Urinary bladder (tissue), 4 donors: ENCODE measurements around the gene ING5. TPM values are rescaled to one million over a fixed set of nuclear protein-coding genes. Genes with fewer than 3 reads are reported as not detected.

Experiments used
- DNase-seq: peaks from one replicate; pipeline ENCODE4 v3.0.0-alpha.2; 2015; ENCODE audit errors: extremely low spot score
- H3K27ac ChIP-seq: one replicate; pipeline ENCODE4 v1.5.1; 2013; ENCODE audit warnings: low read depth, mild to moderate bottlenecking, moderate library complexity
- H3K36me3 ChIP-seq: one replicate; pipeline ENCODE4 v1.6.1; 2013; ENCODE audit warnings: mild to moderate bottlenecking, moderate library complexity; ENCODE audit not compliant: insufficient read depth
- H3K4me1 ChIP-seq: one replicate; pipeline ENCODE4 v1.6.1; 2013; ENCODE audit warnings: mild to moderate bottlenecking, moderate library complexity; ENCODE audit not compliant: insufficient read depth
- H3K4me3 ChIP-seq: one replicate; pipeline ENCODE4 v1.5.1; 2013; ENCODE audit warnings: low read depth, low read length
- WGBS: extraction: QIAGEN DNeasy Blood & Tissue Kit; methylation state at CpG from one replicate; pipeline ENCODE4 v1.1.7; 2013; 5-methylcytosine and 5-hydroxymethylcytosine counted together
- polyA plus RNA-seq: library from polyadenylated mRNA; stranded (reverse); fragments of 200-250 nt; gene quantifications from one replicate; pipeline ENCODE4 v1.2.3, GENCODE V29; 2013
- total RNA-seq: library from RNA; depleted of rRNA; stranded (reverse); fragments of >200 nt; gene quantifications from one replicate; pipeline ENCODE4 v1.2.3, GENCODE V29; 2014
- donor health status: healthy with polysubstance abuse.
- donor health status: healthy.

Gene ING5
- total and polyA plus RNA-seq, 2 donors: 32.9 to 39.3 TPM

DNA sequence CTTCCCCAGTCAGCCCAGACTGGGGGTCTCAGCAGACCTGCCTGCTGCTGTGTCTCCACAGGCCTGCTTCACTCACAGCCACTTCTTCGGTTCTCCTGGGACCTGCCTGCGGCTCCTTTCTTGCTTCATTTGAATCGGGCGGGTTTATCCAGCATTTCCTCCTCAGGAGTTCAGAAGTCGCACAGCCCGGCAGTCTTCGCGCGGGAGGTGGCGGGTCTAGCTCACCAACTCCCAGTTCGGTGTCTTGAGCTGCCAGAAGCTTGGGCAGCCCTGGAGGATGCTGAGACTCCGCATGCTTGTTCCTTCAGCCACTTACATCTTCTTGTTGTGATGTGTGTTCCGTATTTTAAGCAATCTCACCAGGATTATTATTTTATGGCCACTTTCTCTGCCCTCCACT lies 43.4 kb downstream of the ING5 start:
- H3K36me3 ChIP-seq: no peaks in the 10 kb centered on the region
- no peak overlapping the region for H3K27ac ChIP-seq
- H3K4me3 ChIP-seq: no peak overlapping the region
- no peaks in the 10 kb centered on the region for H3K4me1 ChIP-seq
- DNase-seq: no peak
- WGBS: 96% methylated on average over 13 of the region's 13 CpGs

DNA sequence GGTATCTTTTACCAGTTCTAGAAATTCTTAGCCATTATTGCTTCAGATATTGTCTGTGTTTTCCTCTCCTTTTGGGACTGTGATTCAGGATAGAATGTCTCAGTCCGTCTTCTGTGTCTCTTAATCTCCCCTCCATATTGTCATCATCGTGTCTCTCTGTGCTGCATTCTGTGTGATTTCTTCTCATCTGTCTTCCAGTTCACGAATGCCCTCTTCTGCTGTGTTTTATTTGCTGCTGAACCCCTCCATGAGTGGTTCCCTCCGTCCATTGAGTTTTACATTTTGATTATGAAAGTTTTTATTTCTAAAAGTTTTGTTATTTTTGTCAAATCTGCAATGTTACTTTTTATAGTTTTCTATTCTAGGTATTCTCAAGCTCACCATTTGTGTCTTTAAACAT lies 44.2 kb downstream of the ING5 start:
- Histone ChIP-seq H3K36me3 (no peaks in the 10 kb centered on the region), H3K4me3 (no peak overlapping the region), H3K4me1 (no peaks in the 10 kb centered on the region), H3K27ac (no peak overlapping the region)
- WGBS: 96% methylated on average over 4 of the region's 4 CpGs
- DNase-seq: no peak

GRCh38 chr2:241748468-241749256 lies 46.8 kb downstream of the ING5 start:
- Histone ChIP-seq H3K4me1 (no peaks in the 10 kb centered on the region), H3K4me3 (no peak overlapping the region), H3K27ac (no peak overlapping the region), H3K36me3 (no peaks in the 10 kb centered on the region)
- DNase-seq: no peak
- 94% methylated on average over 32 of the region's 32 CpGs for WGBS

DNA sequence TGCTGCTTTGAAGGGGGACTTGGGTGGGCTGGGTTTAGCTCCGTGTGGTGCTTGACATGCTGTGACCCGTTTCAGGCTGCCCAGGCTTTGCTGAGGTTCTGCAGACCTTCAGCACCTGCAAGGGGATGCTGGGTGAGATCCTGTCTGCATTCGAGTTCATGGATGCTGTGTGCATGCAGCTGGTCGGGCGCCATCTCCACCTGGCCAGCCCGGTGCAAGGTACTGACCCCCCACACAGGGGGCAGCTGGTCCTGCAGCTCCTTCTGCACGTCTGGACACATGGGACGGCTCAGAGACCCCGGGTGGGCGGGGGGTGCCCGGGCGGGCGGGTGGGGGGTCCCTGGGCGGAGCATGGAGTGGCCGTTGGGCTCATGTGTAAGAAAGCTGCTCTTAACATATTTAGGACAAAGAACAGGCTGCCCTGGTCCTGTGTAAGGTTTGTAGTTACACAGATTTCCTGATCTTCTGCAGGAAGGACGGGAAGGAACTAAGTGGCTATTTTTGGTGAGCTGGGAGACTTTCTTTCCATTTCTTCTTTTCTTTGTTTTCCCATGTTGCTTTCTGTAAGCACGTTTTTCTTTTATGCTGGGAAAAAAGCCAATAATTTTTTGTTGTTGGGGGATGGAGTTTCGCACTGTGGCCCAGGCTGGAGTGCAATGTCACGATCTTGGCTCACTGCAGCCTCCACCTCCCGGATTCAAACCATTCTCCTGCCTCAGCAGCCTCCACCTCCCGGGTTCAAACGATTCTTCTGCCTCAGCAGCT lies 48.4 kb downstream of the ING5 start:
- no peak for DNase-seq
- WGBS: 70% methylated on average over 22 of the region's 22 CpGs
- Histone ChIP-seq H3K4me3 (no peak overlapping the region), H3K4me1 (no peaks in the 10 kb centered on the region), H3K27ac (no peak overlapping the region), H3K36me3 (no peaks in the 10 kb centered on the region)

- no peaks in the 10 kb centered on the region for H3K36me3 ChIP-seq
- 95% methylated on average over 15 of the region's 15 CpGs for WGBS
- DNase-seq: no peak
- no peaks in the 10 kb centered on the region for H3K4me1 ChIP-seq
- H3K4me3 ChIP-seq: no peak overlapping the region
- H3K27ac ChIP-seq: no peak overlapping the region
Measured at GRCh38 chr2:241751152-241751551, 49.3 kb downstream of the ING5 start.

GRCh38 chr2:241751776-241752175 lies 49.9 kb downstream of the ING5 start:
- Histone ChIP-seq H3K4me3 (no peak overlapping the region), H3K4me1 (no peaks in the 10 kb centered on the region), H3K36me3 (no peaks in the 10 kb centered on the region), H3K27ac (no peak overlapping the region)
- DNase-seq: no peak
- 94% methylated on average over 18 of the region's 18 CpGs for WGBS

DNA sequence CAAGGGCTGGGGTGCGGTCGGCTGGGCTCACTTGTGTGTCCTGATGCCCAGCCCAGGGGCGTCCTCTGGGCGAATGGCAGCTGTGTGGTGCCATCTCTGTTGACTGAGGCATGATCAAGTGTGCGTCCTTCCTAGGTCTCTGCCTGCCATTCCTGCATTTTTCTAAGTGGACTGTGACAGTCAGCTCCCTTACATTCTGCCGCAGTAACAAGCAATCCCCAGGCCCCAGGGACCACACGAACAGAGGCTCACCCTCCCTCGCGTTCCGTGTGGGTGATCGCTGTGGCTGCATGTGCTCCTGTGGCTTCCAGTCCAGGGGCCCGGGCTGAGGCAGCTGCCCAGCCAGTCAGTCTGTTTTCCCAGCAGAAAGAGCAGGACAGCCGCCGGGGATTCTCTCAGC lies 50.4 kb downstream of the ING5 start:
- Histone ChIP-seq H3K4me3 (no peak overlapping the region), H3K27ac (no peak overlapping the region), H3K36me3 (no peaks in the 10 kb centered on the region), H3K4me1 (no peaks in the 10 kb centered on the region)
- no peak for DNase-seq
- 97% methylated on average over 14 of the region's 14 CpGs for WGBS

- no peaks in the 10 kb centered on the region for H3K36me3 ChIP-seq
- WGBS: 94% methylated on average over 21 of the region's 21 CpGs
Measured at GRCh38 chr2:241752689-241753276, 50.9 kb downstream of the ING5 start.

GRCh38 chr2:241753493-241753892 lies 51.7 kb downstream of the ING5 start:
- WGBS: 94% methylated on average over 17 of the region's 17 CpGs
- no peak overlapping the region for H3K27ac ChIP-seq
- H3K4me3 ChIP-seq: no peak overlapping the region
- H3K36me3 ChIP-seq: no peaks in the 10 kb centered on the region
- DNase-seq: no peak
- no peaks in the 10 kb centered on the region for H3K4me1 ChIP-seq

More at GRCh38 chr2:241752689-241753276, 50.9 kb downstream of the ING5 start:
- no peak for DNase-seq
- Histone ChIP-seq H3K4me1 (no peaks in the 10 kb centered on the region), H3K4me3 (no peak overlapping the region), H3K27ac (no peak overlapping the region)

- Histone ChIP-seq H3K4me3 (no peak overlapping the region), H3K27ac (no peak overlapping the region), H3K4me1 (no peaks in the 10 kb centered on the region), H3K36me3 (no peaks in the 10 kb centered on the region)
- DNase-seq: no peak
- WGBS: 97% methylated on average over 20 of the region's 20 CpGs
Measured at GRCh38 chr2:241754042-241754441, 52.2 kb downstream of the ING5 start.

- no peaks in the 10 kb centered on the region for H3K4me1 ChIP-seq
- no peak overlapping the region for H3K27ac ChIP-seq
- no peak for DNase-seq
- H3K36me3 ChIP-seq: no peaks in the 10 kb centered on the region
- no peak overlapping the region for H3K4me3 ChIP-seq
- WGBS: 88% methylated on average over 17 of the region's 18 CpGs
Measured at GRCh38 chr2:241755166-241755565, 53.3 kb downstream of the ING5 start.

DNA sequence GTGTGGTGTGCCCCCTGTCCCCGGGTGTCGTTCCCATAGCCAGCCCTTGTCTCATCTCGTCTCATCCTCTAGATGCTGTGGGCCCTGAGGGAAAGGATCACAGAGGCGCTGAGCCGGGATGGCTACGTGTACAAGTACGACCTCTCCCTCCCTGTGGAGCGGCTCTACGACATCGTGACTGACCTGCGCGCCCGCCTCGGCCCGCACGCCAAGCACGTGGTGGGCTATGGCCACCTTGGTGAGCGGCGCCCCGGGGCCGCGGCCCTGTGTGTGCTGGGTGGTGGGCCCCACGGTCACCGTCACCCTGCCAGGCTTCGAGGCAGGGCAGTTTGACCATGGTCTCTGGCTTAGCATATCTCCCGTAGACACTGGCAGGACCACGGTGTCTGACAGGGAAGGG lies 53.9 kb downstream of the ING5 start:
- Histone ChIP-seq H3K4me1 (no peaks in the 10 kb centered on the region), H3K27ac (no peak overlapping the region), H3K4me3 (no peak overlapping the region), H3K36me3 (no peaks in the 10 kb centered on the region)
- WGBS: 96% methylated on average over 27 of the region's 27 CpGs
- DNase-seq: no peak

GRCh38 chr2:241759067-241759807 lies 57.4 kb downstream of the ING5 start:
- H3K27ac ChIP-seq: no peak overlapping the region
- no peak for DNase-seq
- H3K4me1 ChIP-seq: no peaks in the 10 kb centered on the region
- no peak overlapping the region for H3K4me3 ChIP-seq
- H3K36me3 ChIP-seq: no peaks in the 10 kb centered on the region
- 80% methylated on average over 20 of the region's 20 CpGs for WGBS
